GM23248 (cell line): ENCODE results near the gene KLHL3.

ENCODE experiments used
- EZH2 ChIP-seq: fragments of 200-600 bp; sonication (generic); IDR thresholded peaks from 2 replicates; pipeline ENCODE4 v1.6.1; 2018; ENCODE audit warnings: antibody characterized with exemption, mild to moderate bottlenecking; ENCODE audit not compliant: insufficient read depth, poor library complexity, severe bottlenecking
- EZH2phosphoT487 ChIP-seq: fragments of 200-600 bp; sonication (generic); IDR thresholded peaks from 2 replicates; pipeline ENCODE4 v1.6.1; 2018; ENCODE audit warnings: antibody characterized with exemption, moderate library complexity, mild to moderate bottlenecking, low read depth; ENCODE audit not compliant: insufficient read depth

GRCh38 chr5:137718611-137719010 lies 17.3 kb downstream of the KLHL3 start:
- TF ChIP-seq EZH2 (no peak), EZH2phosphoT487 (no peak)
